Transverse colon (tissue), 3 donors: ENCODE data around the gene USF1.
"Not testable (repeated sequence)": the region's sequence is repeated elsewhere in the genome, so short reads cannot be mapped to it uniquely, and the experiment has no call there.

Experiments
- EP300 ChIP-seq: sonication (generic); formaldehyde crosslinking; IDR thresholded peaks from one replicate; pipeline ENCODE4 v1.6.1; 2017; ENCODE audit warnings: antibody characterized with exemption, low read depth
- TF ChIP-seq, protein P1 (sequence below), 5 experiments: fragments of 200-600 bp in 3 of 5; fragments of 450-650 bp in 2 of 5; sonication (generic) in 3 of 5; IDR thresholded peaks; 1 replicate in 2 of 5; 2 replicates in 3 of 5; pipeline ENCODE4 v1.5.1; 2016 to 2017; ENCODE audit warnings: antibody characterized with exemption in 5 of 5, inconsistent platforms in 3 of 5, mild to moderate bottlenecking in 2 of 5, moderate library complexity in 1 of 5

DNA sequence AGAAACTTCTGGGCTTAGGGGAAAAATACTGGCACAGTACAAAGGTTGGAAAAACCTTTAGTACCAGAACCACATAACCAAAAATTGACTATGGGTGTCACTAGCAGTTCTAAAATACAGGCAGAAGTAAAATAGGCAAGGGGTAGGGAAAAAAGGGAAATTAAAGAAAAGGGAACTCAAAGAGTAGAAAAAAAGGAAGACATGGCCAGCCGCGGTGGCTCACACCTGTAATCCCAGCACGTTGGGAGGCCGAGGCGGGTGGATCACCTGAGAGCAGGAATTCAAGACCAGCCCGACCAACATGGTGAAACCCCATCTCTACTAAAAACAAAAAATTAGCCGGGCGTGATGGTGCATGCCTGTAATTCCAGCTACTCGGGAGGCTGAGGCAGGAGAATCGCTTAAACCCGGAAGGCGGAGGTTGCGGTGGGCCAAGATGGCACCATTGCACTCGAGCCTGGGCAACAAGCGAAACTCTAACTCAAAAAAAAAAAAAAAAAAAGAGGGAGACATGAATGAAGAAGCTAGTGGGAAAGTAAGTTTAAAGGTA lies 26.6 kb downstream of the USF1 start:
- TF ChIP-seq EP300 = not testable (repeated sequence)
- TF ChIP-seq, protein P1, sequence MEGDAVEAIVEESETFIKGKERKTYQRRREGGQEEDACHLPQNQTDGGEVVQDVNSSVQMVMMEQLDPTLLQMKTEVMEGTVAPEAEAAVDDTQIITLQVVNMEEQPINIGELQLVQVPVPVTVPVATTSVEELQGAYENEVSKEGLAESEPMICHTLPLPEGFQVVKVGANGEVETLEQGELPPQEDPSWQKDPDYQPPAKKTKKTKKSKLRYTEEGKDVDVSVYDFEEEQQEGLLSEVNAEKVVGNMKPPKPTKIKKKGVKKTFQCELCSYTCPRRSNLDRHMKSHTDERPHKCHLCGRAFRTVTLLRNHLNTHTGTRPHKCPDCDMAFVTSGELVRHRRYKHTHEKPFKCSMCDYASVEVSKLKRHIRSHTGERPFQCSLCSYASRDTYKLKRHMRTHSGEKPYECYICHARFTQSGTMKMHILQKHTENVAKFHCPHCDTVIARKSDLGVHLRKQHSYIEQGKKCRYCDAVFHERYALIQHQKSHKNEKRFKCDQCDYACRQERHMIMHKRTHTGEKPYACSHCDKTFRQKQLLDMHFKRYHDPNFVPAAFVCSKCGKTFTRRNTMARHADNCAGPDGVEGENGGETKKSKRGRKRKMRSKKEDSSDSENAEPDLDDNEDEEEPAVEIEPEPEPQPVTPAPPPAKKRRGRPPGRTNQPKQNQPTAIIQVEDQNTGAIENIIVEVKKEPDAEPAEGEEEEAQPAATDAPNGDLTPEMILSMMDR (IDR thresholded peaks at IDR 0.05) = not testable (repeated sequence)
